CD14-positive monocyte (primary cell): ENCODE measurements around the gene CLIC3. TPM values are rescaled to one million over a fixed set of nuclear protein-coding genes. Genes with fewer than 3 reads are reported as not detected.

Experiments
- DNase-seq, 3 donors: peaks; one replicate each; pipeline ENCODE4 v3.0.0-alpha.2; 2011 to 2022
- H2AFZ ChIP-seq: 2 replicates; pipeline ENCODE4 v1.6.0; 2012; ENCODE audit warnings: mild to moderate bottlenecking, low read depth, low read length, inconsistent platforms; ENCODE audit not compliant: insufficient read depth, poor library complexity, severe bottlenecking
- H3K27ac ChIP-seq, 2 donors: 1 replicate in 1 of 2; 2 replicates in 1 of 2; pipeline ENCODE4 v1.5.1; 2012 to 2013; ENCODE audit warnings: low read length in 2 of 2, control low read depth in 1 of 2, inconsistent platforms in 1 of 2, low read depth in 1 of 2, mild to moderate bottlenecking in 1 of 2
- H3K27me3 ChIP-seq, 2 donors: one replicate each; pipeline versions ENCODE4 v1.6.0 to v1.6.1; 2011 to 2013; ENCODE audit warnings: low read length in 2 of 2; ENCODE audit not compliant: control insufficient read depth in 2 of 2, insufficient read depth in 2 of 2
- H3K36me3 ChIP-seq, 2 donors: replicated peaks in 1 of 2; 1 replicate in 1 of 2; 2 replicates in 1 of 2; pipeline versions ENCODE4 v1.5.1 to v1.6.1; 2012 to 2013; ENCODE audit warnings: low read length in 2 of 2, control low read depth in 1 of 2, inconsistent platforms in 1 of 2, mild to moderate bottlenecking in 1 of 2; ENCODE audit not compliant: insufficient read depth in 2 of 2, control insufficient read depth in 1 of 2
- H3K4me1 ChIP-seq, 2 donors: 1 replicate in 1 of 2; 2 replicates in 1 of 2; pipeline versions ENCODE4 v1.5.1 to v1.6.1; 2012 to 2013; ENCODE audit warnings: low read length in 2 of 2, control low read depth in 1 of 2, inconsistent platforms in 1 of 2, mild to moderate bottlenecking in 1 of 2, moderate library complexity in 1 of 2; ENCODE audit not compliant: insufficient read depth in 2 of 2, control insufficient read depth in 1 of 2
- H3K4me2 ChIP-seq: replicated peaks from 2 replicates; pipeline ENCODE3; 2012; ENCODE audit warnings: low read length, moderate library complexity, mild to moderate bottlenecking; ENCODE audit not compliant: poor library complexity, severe bottlenecking; ENCODE audit errors: extremely low read depth
- H3K4me3 ChIP-seq, 3 experiments: fragments of 200-600 bp in 1 of 3; sonication (generic) in 1 of 3; replicated peaks in 1 of 3; 1 replicate in 2 of 3; 2 replicates in 1 of 3; pipeline ENCODE4 v1.5.1; 2011 to 2013; ENCODE audit warnings: low read length in 3 of 3, mild to moderate bottlenecking in 3 of 3, control low read depth in 2 of 3, low read depth in 2 of 3, inconsistent platforms in 1 of 3, moderate library complexity in 1 of 3
- H3K79me2 ChIP-seq: 2 replicates; pipeline ENCODE4 v1.6.0; 2012; ENCODE audit warnings: mild to moderate bottlenecking, control low read depth, inconsistent platforms, low read length, moderate library complexity; ENCODE audit not compliant: insufficient read depth
- H3K9ac ChIP-seq: 2 replicates; pipeline ENCODE4 v1.6.0; 2017; ENCODE audit warnings: low read length, mild to moderate bottlenecking; ENCODE audit not compliant: insufficient read depth, poor library complexity, severe bottlenecking
- H3K9me3 ChIP-seq, 2 donors: replicated peaks in 1 of 2; 1 replicate in 1 of 2; 2 replicates in 1 of 2; pipeline versions ENCODE4 v1.5.1 to v1.6.1; 2012 to 2013; ENCODE audit warnings: low read length in 2 of 2, control low read depth in 1 of 2; ENCODE audit not compliant: control insufficient read depth in 1 of 2, insufficient read depth in 1 of 2
- H4K20me1 ChIP-seq: 2 replicates; pipeline ENCODE4 v1.6.0; 2012; ENCODE audit warnings: mild to moderate bottlenecking, low read length, control low read depth, moderate library complexity; ENCODE audit not compliant: insufficient read depth
- H3K27ac Mint-ChIP-seq, 7 donors: one replicate each; pipeline ENCODE4 v1.8.0; 2020; ENCODE audit warnings: mild to moderate bottlenecking in 7 of 7, mixed read lengths in 7 of 7, moderate library complexity in 6 of 7, inconsistent platforms in 2 of 7
- H3K27me3 Mint-ChIP-seq, 3 donors: one replicate each; pipeline ENCODE4 v1.8.0; 2021 to 2022; ENCODE audit warnings: low read depth in 3 of 3, mild to moderate bottlenecking in 3 of 3, mixed read lengths in 3 of 3, moderate library complexity in 3 of 3, inconsistent platforms in 1 of 3
- H3K36me3 Mint-ChIP-seq, 2 donors: one replicate each; pipeline ENCODE4 v1.8.0; 2020; ENCODE audit warnings: mixed read lengths in 2 of 2, inconsistent platforms in 1 of 2, mild to moderate bottlenecking in 1 of 2
- H3K4me1 Mint-ChIP-seq: one replicate; pipeline ENCODE4 v1.8.0; 2020; ENCODE audit warnings: mild to moderate bottlenecking, mixed read lengths
- H3K4me3 Mint-ChIP-seq, 2 donors: one replicate each; pipeline ENCODE4 v1.8.0; 2020; ENCODE audit warnings: mild to moderate bottlenecking in 2 of 2, mixed read lengths in 2 of 2, moderate library complexity in 1 of 2
- H3K9me3 Mint-ChIP-seq, 7 donors: one replicate each; pipeline ENCODE4 v1.8.0; 2020 to 2022; ENCODE audit warnings: mixed read lengths in 7 of 7, mild to moderate bottlenecking in 6 of 7, moderate library complexity in 6 of 7, inconsistent platforms in 2 of 7
- CTCF ChIP-seq: fragments of 200-600 bp; IDR thresholded peaks from one replicate; pipeline ENCODE4 v1.8.0; 2022; ENCODE audit warnings: antibody characterized with exemption, mild to moderate bottlenecking
- WGBS: methylation state at CpG from one replicate; pipeline ENCODE4 v1.1.5; 2013; ENCODE audit warnings: missing lambda C conversion rate; ENCODE audit not compliant: insufficient coverage; 5-methylcytosine and 5-hydroxymethylcytosine counted together
- intact Hi-C, 2 donors: fragments of 100-400 bp; cut with micrococcal nuclease; formaldehyde crosslinking; loops; one replicate each; pipeline versions ENCODE4 v1.15.0 to v1.15.1; 2023
- polyA plus RNA-seq, 3 donors: library from polyadenylated mRNA; depleted of rRNA in 1 of 3; unstranded in 2 of 3; stranded (reverse) in 1 of 3; fragments of 300-500 nt in 2 of 3; fragments of >200 nt in 1 of 3; fragmentation: Illumina TruSeq in 2 of 3; gene quantifications; 1 replicate in 2 of 3; 2 replicates in 1 of 3; pipeline ENCODE4 v1.2.3, GENCODE V29; 2012 to 2021

Gene CLIC3
- polyA plus RNA-seq, 3 donors: 0.29 to 0.51 TPM; not detected in 1

GRCh38 chr9:136973618-136974617 is 22.4 kb downstream of the CLIC3 start:
- Histone ChIP-seq H4K20me1 (no peaks in the 10 kb centered on the region), H3K9ac (no peak overlapping the region), H3K36me3 (no peaks in the 10 kb centered on the region), H2AFZ (no peak overlapping the region), H3K4me3 (no peak overlapping the region), H3K27ac (no peak overlapping the region), H3K4me1 (peaks cover 22 to 35% of the 10 kb centered on the region in 2 donors), H3K9me3 (no peaks in the 10 kb centered on the region), H3K4me2 (no peak overlapping the region), H3K27me3 (peaks cover 0 to 20% of the 10 kb centered on the region in 2 donors), H3K79me2 (no peaks in the 10 kb centered on the region)
- DNase-seq: no peak
- Mint-ChIP-seq H3K4me1 (peaks cover 19% of the 10 kb centered on the region), H3K27me3 (peaks cover 12 to 42% (median 17%) of the 10 kb centered on the region in 3 donors), H3K9me3 (peaks cover 0 to 1% (median 0%) of the 10 kb centered on the region in 7 donors), H3K4me3 (no peak overlapping the region), H3K27ac (no peak overlapping the region), H3K36me3 (no peaks in the 10 kb centered on the region)
- 91% methylated on average over 19 of the region's 29 CpGs for WGBS
- TF ChIP-seq CTCF: no peak
- intact Hi-C loops: no loop called here

GRCh38 chr9:136972743-136973142 is 23.6 kb downstream of the CLIC3 start:
- H3K4me1 ChIP-seq: peaks cover 19 to 33% of the 10 kb centered on the region in 2 donors
- peak overlapping the region in 1 of 7 donors; percentile 35 for H3K27ac Mint-ChIP-seq
- peaks cover 0 to 19% of the 10 kb centered on the region in 2 donors for H3K27me3 ChIP-seq
- H3K36me3 Mint-ChIP-seq: no peaks in the 10 kb centered on the region
- intact Hi-C loops: no loop called here
- TF ChIP-seq CTCF: no peak
- H3K9me3 Mint-ChIP-seq: no peaks in the 10 kb centered on the region
- H3K79me2 ChIP-seq: no peaks in the 10 kb centered on the region
- no peak overlapping the region for H3K4me3 ChIP-seq
- peaks cover 19% of the 10 kb centered on the region for H3K4me1 Mint-ChIP-seq
- peaks cover 11 to 36% (median 16%) of the 10 kb centered on the region in 3 donors for H3K27me3 Mint-ChIP-seq
- H3K4me2 ChIP-seq: no peak overlapping the region
- no peaks in the 10 kb centered on the region for H3K9me3 ChIP-seq
- H4K20me1 ChIP-seq: no peaks in the 10 kb centered on the region
- no peak overlapping the region for H3K9ac ChIP-seq
- 85% methylated on average over 9 of the region's 13 CpGs for WGBS
- H2AFZ ChIP-seq: no peak overlapping the region
- no peak overlapping the region for H3K4me3 Mint-ChIP-seq
- H3K36me3 ChIP-seq: no peaks in the 10 kb centered on the region
- no peak overlapping the region for H3K27ac ChIP-seq
- DNase-seq: no peak
